HG02840 (cell line): ENCODE measurements around the gene TNFRSF13B.
"Not testable (repeated sequence)": the region's sequence is repeated elsewhere in the genome, so short reads cannot be mapped to it uniquely, and the experiment has no call there.

Experiments
- ATAC-seq: cut with Tn5 transposase; IDR thresholded peaks from one replicate; pipeline ENCODE4 v1.9.1; 2021; ENCODE audit warnings: mild to moderate bottlenecking, moderate library complexity, moderate number of reproducible peaks; ENCODE audit not compliant: unreplicated experiment, low FRiP score

The TNFRSF13B gene

DNA sequence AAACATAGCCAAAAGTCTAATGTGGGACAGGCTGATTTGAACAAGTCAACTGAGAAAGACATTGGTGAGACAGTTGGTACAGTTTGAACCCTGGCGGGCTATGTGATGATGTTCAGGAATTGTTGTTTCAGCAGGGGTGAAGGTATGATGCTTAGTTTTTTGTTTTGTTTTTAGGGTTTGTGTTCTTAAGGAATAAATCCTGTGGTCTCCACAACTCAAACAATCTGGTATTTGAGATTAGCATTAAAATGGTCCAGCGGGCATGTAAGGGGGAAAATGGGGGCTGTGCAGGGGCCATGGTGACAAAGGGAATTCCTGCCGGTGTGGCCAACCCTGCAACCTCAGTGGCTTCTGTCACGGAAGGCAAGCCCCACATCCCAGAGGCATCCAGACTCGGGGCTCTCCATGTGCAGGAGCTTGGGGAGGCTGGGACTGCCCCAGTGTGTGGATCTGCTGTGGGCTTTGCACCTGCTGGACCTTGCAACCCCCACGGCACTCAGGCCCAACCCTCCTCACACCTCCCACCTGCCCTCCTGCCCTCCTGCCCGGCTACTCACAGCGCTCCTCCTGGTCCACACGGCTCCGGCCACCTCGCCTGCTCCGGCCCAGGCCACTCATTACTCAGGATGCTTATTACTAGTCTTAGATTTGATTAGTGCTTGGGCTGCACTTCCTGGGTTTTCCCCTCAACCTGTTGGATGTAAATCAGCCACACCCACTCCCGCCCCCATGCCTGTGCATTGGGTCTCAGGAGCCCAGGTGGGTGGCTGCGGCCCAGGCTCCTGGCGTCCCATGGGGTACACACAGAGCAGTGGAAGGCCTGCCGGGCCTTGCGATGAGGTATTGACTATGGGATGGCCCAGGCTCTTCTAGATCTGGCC is at the start of gene TNFRSF13B:
Gene TNFRSF13B (minus strand): TSS at position 661 of the 881 bp plus-strand sequence. CDS start 43 bp downstream, at position 618.
- ATAC-seq: no peak

DNA sequence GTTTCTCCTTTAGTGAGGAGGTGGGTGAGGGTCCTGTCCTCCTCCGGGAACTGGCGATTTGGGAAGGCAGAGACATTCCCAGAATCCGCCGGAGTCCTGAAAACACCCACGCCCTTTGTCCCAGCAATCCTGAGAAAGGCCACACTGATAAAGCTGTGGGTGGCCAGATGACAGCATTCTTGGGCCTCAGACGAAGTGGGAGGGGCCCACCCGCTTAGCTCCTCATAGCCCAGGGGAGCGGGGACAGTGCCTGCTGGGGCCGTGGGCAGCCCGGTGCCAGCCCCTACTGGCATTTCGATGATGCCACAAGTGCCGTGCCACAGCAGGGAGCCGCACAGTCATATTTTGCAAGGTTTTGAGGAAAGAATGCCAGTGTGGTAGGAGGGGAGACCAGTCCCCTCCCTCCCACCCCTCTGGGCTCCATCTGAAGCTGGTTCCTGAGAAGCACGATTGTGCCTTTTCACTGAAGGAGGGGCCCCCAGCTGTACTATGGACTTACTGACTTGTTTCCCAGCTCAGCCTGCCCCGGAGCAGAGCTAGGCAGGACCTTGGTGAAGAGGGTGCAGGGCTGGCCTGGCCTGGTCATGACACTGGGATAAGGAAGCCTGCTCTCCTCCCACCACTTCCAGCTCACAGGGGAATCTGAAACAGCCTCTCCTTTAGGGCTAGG is 49.4 kb upstream of the TNFRSF13B start:
- no peak for ATAC-seq

DNA sequence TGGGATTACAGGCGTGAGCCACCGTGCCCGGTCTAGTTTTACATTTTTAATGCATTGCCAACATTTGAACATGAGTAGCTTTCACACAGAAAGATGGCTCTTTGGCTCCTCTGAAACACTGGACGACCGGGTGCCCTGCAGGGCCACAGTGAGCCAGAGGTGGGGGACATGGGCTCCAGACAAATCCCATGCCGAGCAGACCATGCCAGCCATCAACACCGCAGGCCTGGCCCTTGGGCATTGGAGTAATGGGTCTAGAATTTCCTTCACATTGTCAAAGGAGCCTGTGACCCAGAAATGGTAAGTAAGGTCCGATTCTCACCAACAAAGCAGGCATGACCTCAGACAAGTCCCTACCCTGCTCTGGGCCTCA is 48.9 kb upstream of the TNFRSF13B start:
- no peak for ATAC-seq

DNA sequence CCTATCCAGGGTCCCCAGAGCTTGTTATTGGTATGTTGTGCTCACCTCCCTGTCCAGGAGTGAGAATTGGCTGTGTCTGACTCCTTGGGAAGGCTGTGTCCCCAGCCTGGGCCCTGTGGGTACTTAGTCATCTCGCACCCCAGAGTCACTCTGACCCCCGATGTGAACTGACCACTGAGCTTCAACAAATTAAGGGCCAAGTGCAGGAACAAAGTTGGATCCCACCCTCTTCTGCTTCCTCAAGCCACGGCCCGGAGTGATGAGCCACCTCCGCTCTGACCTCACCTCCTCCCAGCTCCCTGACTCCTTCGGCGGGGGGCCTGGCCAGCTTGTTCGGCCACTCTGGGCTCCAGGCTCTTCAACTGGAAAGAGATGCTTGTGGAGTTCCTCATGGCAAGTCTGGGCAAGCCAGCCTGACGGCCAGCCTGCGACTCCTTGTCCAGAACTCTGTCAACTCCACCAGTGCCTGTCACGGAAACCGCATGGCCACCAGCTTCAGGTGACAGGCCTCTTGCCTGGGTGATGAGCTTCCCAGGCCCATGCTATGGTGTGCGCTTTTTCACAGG is 48.1 kb upstream of the TNFRSF13B start:
- no peak for ATAC-seq

DNA sequence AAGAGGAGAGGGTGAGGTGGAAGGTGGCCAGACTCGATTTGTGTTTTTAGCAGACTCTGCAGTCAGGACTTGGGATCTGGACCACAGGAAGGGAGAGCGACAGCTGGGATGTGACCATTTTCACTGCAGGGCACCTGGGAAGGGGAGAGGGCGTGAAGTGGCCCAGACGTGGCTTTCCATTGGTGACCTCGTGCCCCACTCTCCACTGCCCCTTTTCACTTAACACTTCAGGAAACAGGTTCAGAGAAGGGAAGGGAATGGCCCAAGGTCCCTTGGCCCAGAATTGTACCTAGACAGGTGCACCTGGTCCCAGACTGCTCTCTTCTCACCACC is 47.5 kb upstream of the TNFRSF13B start:
- no peak for ATAC-seq

DNA sequence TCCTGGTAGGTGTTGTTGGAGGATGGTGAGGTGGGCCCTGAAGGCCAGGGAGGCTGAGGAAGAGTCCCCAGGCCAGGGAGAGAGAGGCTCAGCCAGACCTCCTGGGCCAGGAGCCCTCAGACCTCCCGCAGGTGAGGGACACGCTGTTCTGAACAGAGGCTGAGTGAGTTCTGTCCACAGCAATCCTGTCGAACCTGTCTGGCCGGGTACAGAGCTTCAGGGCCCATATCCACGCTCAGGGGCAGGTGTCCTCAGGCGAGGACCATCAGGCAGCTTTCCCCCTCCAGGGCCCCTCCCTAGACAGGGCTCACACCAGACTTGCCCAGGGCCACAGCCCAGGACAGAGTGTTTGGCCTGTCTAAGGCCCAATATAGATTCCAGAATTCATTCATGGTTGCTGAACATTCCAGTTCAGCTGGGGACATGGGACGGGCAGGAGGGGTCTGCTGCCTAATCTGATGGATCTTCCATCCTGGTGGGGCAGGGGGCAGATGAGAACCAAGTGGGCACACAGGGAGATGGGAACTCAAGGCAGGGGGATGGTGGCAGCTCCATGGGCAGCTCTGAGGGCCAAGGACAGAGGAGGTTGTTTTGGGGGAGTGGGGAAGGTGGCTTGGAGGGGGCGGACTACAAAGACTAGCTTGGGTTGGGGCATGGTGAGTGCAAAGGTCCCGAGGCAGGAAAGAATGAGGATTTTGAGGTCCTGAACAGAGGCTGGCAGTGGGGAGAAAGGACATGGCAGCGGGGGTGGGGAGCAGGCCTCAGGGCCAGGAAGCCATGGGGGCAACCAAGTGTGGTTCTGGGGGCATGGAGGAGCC is 46.9 kb upstream of the TNFRSF13B start:
- ATAC-seq: no peak

DNA sequence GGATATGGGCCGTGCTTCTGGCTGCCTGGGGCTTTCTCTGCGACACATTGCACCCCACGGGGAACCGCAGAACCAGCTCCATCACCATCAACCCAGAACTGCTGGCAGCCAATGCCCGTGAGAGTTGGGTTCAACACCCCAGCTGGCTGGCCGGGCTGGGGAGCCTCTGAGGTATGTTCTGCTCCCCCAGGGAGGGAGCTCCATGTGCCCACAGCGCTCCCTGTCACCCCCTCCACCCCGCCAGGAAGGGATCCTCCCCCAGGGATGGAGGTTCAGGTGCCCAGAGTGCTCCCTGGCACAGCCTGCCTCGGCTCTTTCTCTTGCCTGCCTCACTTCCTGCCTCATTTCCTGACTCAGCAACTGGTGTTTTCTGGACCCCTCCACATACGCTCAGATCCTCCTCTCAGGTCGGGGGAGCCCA is 46.1 kb upstream of the TNFRSF13B start:
- no peak for ATAC-seq

DNA sequence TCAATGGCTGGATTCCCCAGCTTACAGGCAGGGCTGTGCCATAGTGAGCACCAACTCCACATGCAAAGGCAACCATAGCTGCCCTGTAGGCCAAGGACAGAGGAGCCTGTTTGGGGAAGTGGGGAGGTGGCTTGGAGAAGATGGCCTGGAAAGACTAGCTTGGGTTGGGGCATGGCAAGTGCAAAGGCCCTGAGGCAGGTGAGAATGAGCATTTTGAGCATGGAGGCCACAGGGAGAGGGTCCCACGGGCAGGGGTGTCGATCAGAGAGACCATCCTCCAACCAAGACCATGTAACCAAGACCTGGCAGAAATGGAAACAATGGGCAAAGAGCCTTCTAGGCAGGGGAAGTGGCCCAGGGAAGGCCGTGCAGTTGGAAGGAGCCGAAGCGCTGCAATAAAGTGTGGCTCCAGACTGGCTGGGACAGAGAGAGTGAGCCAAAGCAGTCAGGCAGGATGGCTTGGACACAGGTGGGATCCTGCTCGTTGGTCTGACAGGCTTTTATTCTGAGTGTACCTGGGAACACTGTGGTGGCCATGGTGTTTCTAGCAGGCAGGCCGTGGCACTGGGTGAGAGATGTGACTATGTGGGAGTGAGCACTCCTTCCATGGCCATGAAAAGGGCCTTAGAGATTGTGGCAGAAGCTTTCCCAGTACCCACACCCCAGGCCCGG is 45.6 kb upstream of the TNFRSF13B start:
- no peak for ATAC-seq

DNA sequence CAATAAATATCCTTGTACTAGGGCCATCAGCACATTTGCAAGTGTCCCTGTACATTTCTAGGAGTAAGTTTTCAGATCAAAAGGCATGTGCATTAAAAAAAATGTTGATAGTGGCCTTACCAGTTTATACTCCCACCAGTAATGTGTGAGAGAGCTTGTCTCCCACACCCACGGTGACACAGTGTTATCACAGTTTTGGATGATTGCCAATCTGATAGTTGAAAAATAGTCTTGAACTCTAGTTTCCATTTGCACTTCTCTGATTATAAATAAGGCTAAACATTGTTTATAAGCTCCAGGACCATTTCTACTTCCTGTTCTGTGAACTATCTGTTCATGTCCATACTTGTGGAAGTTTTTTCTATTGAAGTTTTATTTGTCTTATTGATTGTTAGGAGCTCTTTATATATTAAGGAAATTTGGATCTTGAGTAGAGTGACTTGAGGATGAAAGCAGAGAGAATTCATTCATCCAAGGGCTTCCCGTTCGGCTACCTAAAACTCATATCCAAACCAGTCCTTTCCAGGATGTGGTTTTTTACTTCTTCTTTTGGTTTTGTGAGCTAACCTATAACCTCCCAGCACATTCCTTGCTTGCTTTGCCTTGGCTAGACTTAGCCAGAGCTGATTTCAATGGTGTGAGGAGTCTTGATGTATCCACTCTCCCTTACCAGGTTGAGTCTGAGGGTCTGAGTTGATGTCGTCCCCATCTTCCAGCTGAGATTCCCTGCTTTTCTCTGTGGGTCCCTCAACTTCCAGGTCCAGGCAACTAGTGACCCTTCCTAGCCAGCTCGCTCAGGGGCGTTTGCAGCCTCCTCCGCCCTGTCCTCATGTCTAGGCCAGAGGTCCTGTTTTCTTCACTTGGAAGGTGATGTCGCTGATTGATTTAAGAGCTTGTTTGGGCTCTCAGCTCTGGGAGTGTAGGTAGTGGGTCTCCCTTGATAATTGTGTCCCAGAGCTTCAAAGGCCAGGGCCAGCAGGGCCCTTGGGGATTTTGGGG is 44.6 kb upstream of the TNFRSF13B start:
- ATAC-seq: not testable (repeated sequence)

DNA sequence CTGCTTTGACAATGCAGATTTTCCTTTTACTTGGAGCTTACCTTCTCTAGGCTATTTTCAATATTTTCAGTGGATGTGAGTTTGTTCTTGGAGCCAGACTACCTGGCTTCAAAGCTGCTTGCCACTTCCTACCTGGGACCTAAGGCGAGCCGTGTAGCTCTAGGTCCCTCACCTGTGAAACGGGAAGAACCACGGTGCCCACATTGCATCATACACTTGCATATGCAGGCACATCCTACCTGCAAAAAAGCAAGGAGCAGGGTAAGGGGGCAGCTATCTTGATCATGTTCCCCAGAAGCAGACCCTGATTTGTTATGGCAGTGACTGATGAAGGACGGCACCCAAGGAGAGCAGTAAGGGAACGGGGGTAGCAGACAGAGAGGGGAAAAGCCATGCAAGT is 43.3 kb upstream of the TNFRSF13B start:
- no peak for ATAC-seq

DNA sequence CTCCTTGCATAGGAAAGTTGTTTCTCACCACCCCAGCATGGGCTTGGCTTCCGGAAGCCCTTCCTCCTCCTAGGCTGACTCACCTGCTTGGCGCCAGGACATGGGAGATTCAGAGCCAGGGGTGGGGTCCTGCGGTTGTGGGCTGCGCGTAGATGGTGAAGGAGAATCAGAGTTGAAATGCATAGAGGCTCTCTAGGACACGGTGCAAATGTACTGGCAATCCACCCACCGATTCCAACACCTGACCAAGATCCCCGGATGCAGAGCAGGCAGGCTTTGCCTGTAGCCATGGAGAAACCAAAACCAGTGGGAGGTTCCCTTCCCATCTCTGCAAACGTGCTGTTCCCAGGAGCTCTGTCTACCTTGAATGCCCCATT is 42.8 kb upstream of the TNFRSF13B start:
- not testable (repeated sequence) for ATAC-seq

DNA sequence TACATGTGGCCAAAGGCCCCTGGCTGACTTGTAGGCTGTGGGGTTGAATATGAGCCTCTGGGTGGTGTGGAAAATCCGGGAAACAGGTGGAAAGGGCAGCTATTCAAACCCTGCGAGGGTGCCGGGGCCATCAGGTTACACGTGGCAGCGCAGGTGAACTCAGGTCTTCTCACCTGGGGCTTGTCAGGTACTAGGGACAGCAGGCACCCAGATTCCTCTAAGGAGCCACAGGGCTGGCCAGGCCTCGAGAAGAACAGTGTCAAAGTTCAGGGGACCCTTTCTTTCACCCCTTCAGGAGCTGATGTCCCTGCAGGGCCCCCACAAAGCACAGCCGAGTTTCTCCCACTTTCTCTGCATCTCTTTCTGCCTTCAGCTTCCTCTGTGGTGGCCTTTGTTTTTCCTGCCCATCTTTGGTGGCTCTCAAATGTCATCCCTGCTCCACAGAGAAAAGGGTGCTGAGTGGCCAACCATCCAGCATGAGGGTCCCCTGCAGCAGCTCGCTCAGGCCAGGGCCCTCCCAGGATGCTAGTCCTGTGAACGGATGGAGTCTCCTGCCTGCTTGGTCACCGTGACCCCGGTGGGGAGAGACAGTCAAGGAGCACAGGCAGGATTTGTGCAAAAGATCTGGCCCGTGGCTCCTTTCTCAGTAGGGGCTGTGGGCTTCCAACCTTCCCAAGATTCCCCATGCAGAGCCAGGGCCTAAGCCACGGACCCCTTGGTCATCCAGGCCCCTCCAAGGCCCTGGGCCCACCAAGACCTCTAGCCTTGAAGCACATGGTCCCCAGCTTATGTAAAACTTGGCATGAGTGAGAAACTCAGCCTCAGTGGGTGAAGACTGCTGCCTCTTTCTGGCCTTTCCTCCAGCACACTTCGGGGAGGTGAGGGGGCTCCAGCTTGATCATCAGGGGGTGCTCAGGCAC is 42.2 kb upstream of the TNFRSF13B start:
- ATAC-seq: not testable (repeated sequence)

DNA sequence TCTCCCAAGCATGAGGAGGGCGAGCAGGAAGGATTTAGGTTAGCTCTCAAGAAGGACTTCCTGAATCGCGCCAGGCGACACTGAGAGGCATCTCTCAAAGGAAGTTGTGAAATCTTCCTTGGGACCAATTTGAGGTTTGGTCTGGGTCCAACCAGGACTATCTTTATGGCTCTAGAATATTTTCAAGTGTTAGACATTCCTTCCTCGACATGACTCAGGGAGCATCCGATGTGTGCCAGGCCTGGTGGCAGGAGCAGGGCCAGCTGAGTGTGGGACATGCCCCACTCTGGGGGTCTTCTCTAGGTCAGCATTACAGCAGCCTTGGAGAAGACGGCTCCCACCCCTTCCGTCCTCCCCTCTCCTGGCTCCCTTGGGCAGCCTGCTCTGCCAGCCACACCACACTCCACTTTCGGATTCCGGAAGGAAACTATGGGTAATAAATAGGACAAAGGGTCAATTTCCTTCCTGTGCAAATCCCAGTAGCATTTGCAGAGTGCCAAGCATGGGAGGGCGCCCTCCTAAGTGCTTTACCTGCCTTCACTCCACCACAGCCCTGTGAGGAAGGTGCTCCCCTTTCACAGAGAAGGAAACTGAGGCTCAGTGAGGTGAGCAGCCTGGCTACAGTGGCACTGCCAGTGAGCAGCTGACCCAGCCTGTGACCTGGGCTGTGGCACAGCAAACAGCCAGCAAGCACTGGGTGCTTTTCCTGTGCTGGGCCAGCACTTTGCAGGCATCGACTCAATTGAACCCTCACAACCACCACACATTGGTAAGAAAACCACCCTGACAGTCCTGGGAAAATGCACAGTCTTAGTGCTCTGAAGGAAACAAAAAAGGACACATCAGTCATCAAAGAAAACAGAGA is 39.4 kb upstream of the TNFRSF13B start:
- ATAC-seq: not testable (repeated sequence)

DNA sequence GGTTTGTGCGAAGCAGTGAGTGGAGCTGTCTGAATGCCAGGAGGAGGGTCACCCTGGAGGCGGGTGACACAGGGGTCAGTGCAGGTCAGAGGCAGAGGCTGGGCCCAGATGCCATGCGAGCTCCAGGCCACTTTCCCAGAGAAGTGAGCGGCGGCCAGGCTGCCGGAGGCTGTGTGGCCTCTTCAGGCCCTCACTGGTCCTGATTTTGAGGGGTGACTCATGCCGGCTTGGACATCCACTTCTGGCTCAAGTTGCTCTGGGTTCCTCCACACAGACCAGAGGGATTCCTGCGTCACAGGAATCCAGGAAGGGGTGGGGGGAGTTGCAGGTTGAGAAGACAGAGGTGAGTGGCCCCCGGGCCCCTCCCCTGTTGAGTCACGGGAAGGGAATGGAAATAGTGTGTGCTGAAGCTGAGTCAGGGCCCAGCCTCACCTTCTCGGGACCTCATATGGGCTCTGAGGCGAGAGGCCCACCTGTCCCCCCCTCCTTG is 38.7 kb upstream of the TNFRSF13B start:
- ATAC-seq: not testable (repeated sequence)

DNA sequence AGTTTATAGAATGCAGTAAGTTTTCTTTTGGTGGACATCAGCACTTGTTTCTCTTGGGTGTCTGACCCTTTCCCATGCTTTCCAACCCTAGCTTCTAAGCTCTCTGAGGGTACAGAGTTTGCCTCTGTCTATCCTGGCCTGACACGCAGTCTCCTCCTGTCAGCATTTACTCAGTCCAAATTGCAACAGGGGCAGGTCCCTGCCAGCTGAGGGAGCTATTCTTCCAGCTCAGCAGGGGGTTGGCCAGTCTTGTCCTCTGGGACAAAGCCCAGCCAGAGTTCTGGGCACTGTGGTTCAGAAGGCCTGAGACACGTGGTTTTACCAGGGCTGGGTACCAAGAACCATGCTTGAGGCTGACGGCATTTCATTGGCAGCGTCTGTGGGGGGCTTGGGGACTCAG is 38.1 kb upstream of the TNFRSF13B start:
- not testable (repeated sequence) for ATAC-seq

DNA sequence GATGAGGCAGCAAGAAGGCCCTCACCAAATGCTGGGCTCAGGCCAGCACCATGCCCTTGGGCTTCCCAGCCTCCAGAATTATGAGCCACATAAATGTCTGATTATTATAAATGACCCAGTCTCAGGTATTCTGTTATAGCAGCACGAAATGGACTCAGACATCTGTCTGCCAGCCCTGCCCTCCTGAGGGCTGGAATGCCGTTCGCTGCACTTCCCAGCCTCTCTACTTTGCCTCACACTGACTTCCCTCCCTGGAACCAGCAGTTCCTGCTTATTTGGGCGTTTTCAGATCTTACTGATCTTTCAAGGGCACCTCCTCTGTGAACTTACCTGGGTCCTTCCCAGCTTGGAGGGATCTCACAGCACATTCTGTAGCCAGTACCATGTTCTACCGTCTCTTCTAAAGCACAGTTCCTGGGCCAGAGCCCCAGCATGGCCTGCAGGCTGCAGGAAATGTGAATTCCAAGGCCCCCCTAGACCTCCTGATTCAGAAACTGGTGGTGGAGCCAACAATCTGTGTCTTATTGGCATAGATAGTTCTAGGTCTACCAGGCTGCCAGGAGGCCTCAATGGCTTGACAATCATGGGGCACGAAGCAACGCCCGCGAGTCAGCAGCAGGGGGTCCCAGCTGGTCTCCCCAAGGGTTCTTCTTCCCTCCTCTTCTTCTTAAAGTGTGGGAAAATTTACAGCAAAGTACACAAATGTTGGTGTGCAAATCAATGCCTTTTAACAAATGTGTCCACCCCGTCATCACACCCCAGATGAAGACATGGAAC is 36.9 kb upstream of the TNFRSF13B start:
- not testable (repeated sequence) for ATAC-seq
